ENCODE measurements around the gene SLC25A21.

GRCh38 chr14:36755756-36756155 is 416.6 kb downstream of the SLC25A21 start:
- TF ChIP-seq CTCF (IDR thresholded peaks at IDR 0.05; ENCODE audit: low read depth, low read length, poor library complexity, severe bottlenecking) (no peak), EZH2phosphoT487 (IDR thresholded peaks at IDR 0.05; ENCODE audit: borderline replicate concordance, low read length) (no peak)

Data from DOHH2 (cell line).